ENCODE data around the gene BCR.

BCR gene

GRCh38 chr22:23263651-23264555, 83.6 kb downstream of the BCR start:
- DNase-seq (ENCODE audit: low read depth) = peak; percentile 26

- DNase-seq (ENCODE audit: low read depth) = no peak
Measured at GRCh38 chr22:23264610-23265367, 84.5 kb downstream of the BCR start.

- DNase-seq (ENCODE audit: low read depth) = no peak
Measured at GRCh38 chr22:23265368-23265700, 85.0 kb downstream of the BCR start.

GRCh38 chr22:23266780-23267179, 86.5 kb downstream of the BCR start:
- DNase-seq (ENCODE audit: low read depth) = no peak

- DNase-seq (ENCODE audit: low read depth) = no peak
Measured at GRCh38 chr22:23267226-23268043, 87.1 kb downstream of the BCR start.

- DNase-seq (ENCODE audit: low read depth) = no peak
Measured at GRCh38 chr22:23268139-23268712, 87.9 kb downstream of the BCR start.

GRCh38 chr22:23268877-23269276, 88.6 kb downstream of the BCR start:
- no peak for DNase-seq (ENCODE audit: low read depth)

GRCh38 chr22:23269441-23270211, 89.3 kb downstream of the BCR start:
- DNase-seq (ENCODE audit: low read depth) = no peak

GRCh38 chr22:23270212-23270733, 90.0 kb downstream of the BCR start:
- no peak for DNase-seq (ENCODE audit: low read depth)

- DNase-seq (ENCODE audit: low read depth) = no peak
Measured at GRCh38 chr22:23270798-23271596, 90.7 kb downstream of the BCR start.

GRCh38 chr22:23271597-23271908, 91.2 kb downstream of the BCR start:
- no peak for DNase-seq (ENCODE audit: low read depth)

GRCh38 chr22:23272371-23272770, 92.1 kb downstream of the BCR start:
- DNase-seq (ENCODE audit: low read depth) = no peak

GRCh38 chr22:23272834-23273233, 92.5 kb downstream of the BCR start:
- no peak for DNase-seq (ENCODE audit: low read depth)

- DNase-seq (ENCODE audit: low read depth) = no peak
Measured at GRCh38 chr22:23273445-23274145, 93.3 kb downstream of the BCR start.

- DNase-seq (ENCODE audit: low read depth) = no peak
Measured at GRCh38 chr22:23274146-23274526, 93.8 kb downstream of the BCR start.

- no peak for DNase-seq (ENCODE audit: low read depth)
Measured at GRCh38 chr22:23274891-23275694, 94.8 kb downstream of the BCR start.

- no peak for DNase-seq (ENCODE audit: low read depth)
Measured at GRCh38 chr22:23275751-23276150, 95.4 kb downstream of the BCR start.

- no peak for DNase-seq (ENCODE audit: low read depth)
Measured at GRCh38 chr22:23276656-23277582, 96.6 kb downstream of the BCR start.
